NCI-H345 (cell line): Measurements from ENCODE around the gene C1orf87.
"Not testable (repeated sequence)": the region's sequence is repeated elsewhere in the genome, so short reads cannot be mapped to it uniquely, and the experiment has no call there.

Experiments used
- DNase-seq: peaks from one replicate; lab custom pipeline; 2025; lab: John Stamatoyannopoulos, UW

C1orf87 gene

GRCh38 chr1:59992040-59992820 lies 81.3 kb downstream of the C1orf87 start:
- no peak for DNase-seq

- DNase-seq, result no peak
Observed at GRCh38 chr1:59990470-59990869, 83.1 kb downstream of the C1orf87 start.

- DNase-seq, result no peak
Observed at GRCh38 chr1:59986516-59987310, 86.9 kb downstream of the C1orf87 start.

GRCh38 chr1:59985911-59986515 lies 87.6 kb downstream of the C1orf87 start:
- DNase-seq, result no peak

- DNase-seq, result no peak
Observed at GRCh38 chr1:59979666-59980065, 93.9 kb downstream of the C1orf87 start.

GRCh38 chr1:59978511-59978910 lies 95.1 kb downstream of the C1orf87 start:
- DNase-seq, result no peak

- no peak for DNase-seq
Observed at GRCh38 chr1:59978026-59978425, 95.5 kb downstream of the C1orf87 start.

- DNase-seq, result no peak
Observed at GRCh38 chr1:59977075-59977410, 96.5 kb downstream of the C1orf87 start.

GRCh38 chr1:59976194-59977074 lies 97.1 kb downstream of the C1orf87 start:
- DNase-seq, result peak; percentile 52

GRCh38 chr1:59973719-59974118 lies 99.9 kb downstream of the C1orf87 start:
- no peak for DNase-seq

- DNase-seq, result peak; percentile 15
Observed at GRCh38 chr1:59972216-59972927, 101.2 kb downstream of the C1orf87 start.

GRCh38 chr1:59971464-59971911 lies 102.1 kb downstream of the C1orf87 start:
- DNase-seq, result peak; percentile 79

- not testable (repeated sequence) for DNase-seq
Observed at GRCh38 chr1:59969542-59970175, 103.9 kb downstream of the C1orf87 start.

- not testable (repeated sequence) for DNase-seq
Observed at GRCh38 chr1:59968746-59969145, 104.8 kb downstream of the C1orf87 start.

GRCh38 chr1:59967780-59968179 lies 105.8 kb downstream of the C1orf87 start:
- no peak for DNase-seq

GRCh38 chr1:59967141-59967697 lies 106.4 kb downstream of the C1orf87 start:
- peak; percentile 47 for DNase-seq

GRCh38 chr1:59952065-59952464 lies 121.5 kb downstream of the C1orf87 start:
- DNase-seq, result no peak

- no peak for DNase-seq
Observed at GRCh38 chr1:59949648-59950047, 123.9 kb downstream of the C1orf87 start.

GRCh38 chr1:59948990-59949389 lies 124.6 kb downstream of the C1orf87 start:
- no peak for DNase-seq
